Nephron progenitor cell (in vitro differentiated cells): ENCODE measurements around the gene INSIG1.

ENCODE experiments used
- DNase-seq: peaks from one replicate; pipeline ENCODE4 v3.0.0; 2021
- H3K27ac Mint-ChIP-seq: 2 replicates; pipeline ENCODE4 v1.8.0; 2021; ENCODE audit warnings: mild to moderate bottlenecking, moderate library complexity, mixed read lengths
- H3K27me3 Mint-ChIP-seq: 2 replicates; pipeline ENCODE4 v1.8.0; 2021; ENCODE audit warnings: mild to moderate bottlenecking, low read depth, mixed read lengths; ENCODE audit not compliant: poor library complexity
- H3K36me3 Mint-ChIP-seq: 2 replicates; pipeline ENCODE4 v1.8.0; 2021; ENCODE audit warnings: low read depth, mixed read lengths
- H3K4me1 Mint-ChIP-seq: 2 replicates; pipeline ENCODE4 v1.8.0; 2021; ENCODE audit warnings: mixed read lengths
- H3K4me3 Mint-ChIP-seq: 2 replicates; pipeline ENCODE4 v1.8.0; 2021; ENCODE audit warnings: mild to moderate bottlenecking, moderate library complexity, mixed read lengths
- H3K9me3 Mint-ChIP-seq: 2 replicates; pipeline ENCODE4 v1.8.0; 2021; ENCODE audit warnings: mild to moderate bottlenecking, moderate library complexity, mixed read lengths
- TF ChIP-seq, protein P1 (sequence below): fragments of 200-600 bp; sonication (generic); IDR thresholded peaks from 2 replicates; pipeline ENCODE4 v1.5.0; 2021; ENCODE audit warnings: antibody characterized with exemption

Gene INSIG1

GRCh38 chr7:155343661-155344121 is 46.0 kb downstream of the INSIG1 start:
- Mint-ChIP-seq H3K9me3 (no peaks in the 10 kb centered on the region), H3K4me3 (peak overlapping the region; percentile 34), H3K27me3 (peaks cover 19% of the 10 kb centered on the region), H3K4me1 (peaks cover 9% of the 10 kb centered on the region), H3K36me3 (no peaks in the 10 kb centered on the region), H3K27ac (no peak overlapping the region)
- no peak for DNase-seq
- TF ChIP-seq, protein P1, sequence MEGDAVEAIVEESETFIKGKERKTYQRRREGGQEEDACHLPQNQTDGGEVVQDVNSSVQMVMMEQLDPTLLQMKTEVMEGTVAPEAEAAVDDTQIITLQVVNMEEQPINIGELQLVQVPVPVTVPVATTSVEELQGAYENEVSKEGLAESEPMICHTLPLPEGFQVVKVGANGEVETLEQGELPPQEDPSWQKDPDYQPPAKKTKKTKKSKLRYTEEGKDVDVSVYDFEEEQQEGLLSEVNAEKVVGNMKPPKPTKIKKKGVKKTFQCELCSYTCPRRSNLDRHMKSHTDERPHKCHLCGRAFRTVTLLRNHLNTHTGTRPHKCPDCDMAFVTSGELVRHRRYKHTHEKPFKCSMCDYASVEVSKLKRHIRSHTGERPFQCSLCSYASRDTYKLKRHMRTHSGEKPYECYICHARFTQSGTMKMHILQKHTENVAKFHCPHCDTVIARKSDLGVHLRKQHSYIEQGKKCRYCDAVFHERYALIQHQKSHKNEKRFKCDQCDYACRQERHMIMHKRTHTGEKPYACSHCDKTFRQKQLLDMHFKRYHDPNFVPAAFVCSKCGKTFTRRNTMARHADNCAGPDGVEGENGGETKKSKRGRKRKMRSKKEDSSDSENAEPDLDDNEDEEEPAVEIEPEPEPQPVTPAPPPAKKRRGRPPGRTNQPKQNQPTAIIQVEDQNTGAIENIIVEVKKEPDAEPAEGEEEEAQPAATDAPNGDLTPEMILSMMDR, result no peak

DNA sequence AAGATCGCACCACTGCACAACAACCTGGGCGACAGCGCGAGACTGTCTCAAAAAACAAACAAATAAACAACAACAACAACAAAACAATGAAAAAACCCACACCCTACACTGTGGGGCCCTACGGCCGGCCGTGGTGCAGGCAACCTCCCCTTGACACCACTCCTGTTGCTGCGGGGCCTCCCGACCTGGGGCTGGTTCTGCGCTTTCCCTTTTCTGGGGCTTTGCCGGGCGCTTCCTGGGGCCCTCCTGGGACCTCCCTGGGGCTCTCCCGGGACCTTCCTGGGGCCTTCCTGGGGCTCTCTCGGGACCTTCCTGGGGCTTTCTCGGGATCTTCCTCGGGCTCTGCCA is 46.6 kb downstream of the INSIG1 start:
- TF ChIP-seq, protein P1, result no peak
- Mint-ChIP-seq H3K4me3 (no peak overlapping the region), H3K27me3 (peaks cover 19% of the 10 kb centered on the region), H3K36me3 (no peaks in the 10 kb centered on the region), H3K9me3 (no peaks in the 10 kb centered on the region), H3K4me1 (peaks cover 5% of the 10 kb centered on the region), H3K27ac (no peak overlapping the region)
- no peak for DNase-seq

GRCh38 chr7:155344618-155345433 is 47.1 kb downstream of the INSIG1 start:
- Mint-ChIP-seq H3K27me3 (peaks cover 19% of the 10 kb centered on the region), H3K9me3 (no peaks in the 10 kb centered on the region), H3K27ac (no peak overlapping the region), H3K4me3 (peak overlapping the region; percentile 70), H3K36me3 (no peaks in the 10 kb centered on the region), H3K4me1 (peaks cover 4% of the 10 kb centered on the region)
- TF ChIP-seq, protein P1, result peak; percentile 66
- DNase-seq, result peak; percentile 91

GRCh38 chr7:155345490-155345889 is 47.8 kb downstream of the INSIG1 start:
- TF ChIP-seq, protein P1, result no peak
- Mint-ChIP-seq H3K4me3 (no peak overlapping the region), H3K27me3 (peaks cover 19% of the 10 kb centered on the region), H3K36me3 (no peaks in the 10 kb centered on the region), H3K9me3 (peaks cover under 1% of the 10 kb centered on the region), H3K27ac (no peak overlapping the region), H3K4me1 (peaks cover 3% of the 10 kb centered on the region)
- no peak for DNase-seq

DNA sequence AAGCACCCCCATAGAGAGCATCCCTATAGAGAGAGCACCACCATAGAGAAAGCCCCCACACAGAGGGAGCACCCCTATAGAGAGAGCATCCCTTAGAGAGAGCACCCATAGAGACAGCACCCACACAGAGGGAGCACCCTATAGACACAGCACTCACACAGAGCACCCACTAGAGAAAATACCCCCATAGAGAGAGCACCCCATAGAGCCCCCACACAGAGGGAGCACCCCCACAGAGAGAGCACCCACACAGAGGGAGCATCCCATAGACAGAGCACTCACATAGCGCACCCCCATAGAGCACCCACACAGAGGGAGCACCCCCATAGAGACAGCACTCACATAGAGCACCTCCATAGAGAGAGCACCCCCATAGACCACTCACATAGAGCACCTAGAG is 48.6 kb downstream of the INSIG1 start:
- Mint-ChIP-seq H3K4me3 (no peak overlapping the region), H3K27ac (no peak overlapping the region), H3K36me3 (no peaks in the 10 kb centered on the region), H3K27me3 (peaks cover 23% of the 10 kb centered on the region), H3K9me3 (peaks cover 4% of the 10 kb centered on the region), H3K4me1 (no peaks in the 10 kb centered on the region)
- TF ChIP-seq, protein P1, result no peak
- DNase-seq, result no peak

DNA sequence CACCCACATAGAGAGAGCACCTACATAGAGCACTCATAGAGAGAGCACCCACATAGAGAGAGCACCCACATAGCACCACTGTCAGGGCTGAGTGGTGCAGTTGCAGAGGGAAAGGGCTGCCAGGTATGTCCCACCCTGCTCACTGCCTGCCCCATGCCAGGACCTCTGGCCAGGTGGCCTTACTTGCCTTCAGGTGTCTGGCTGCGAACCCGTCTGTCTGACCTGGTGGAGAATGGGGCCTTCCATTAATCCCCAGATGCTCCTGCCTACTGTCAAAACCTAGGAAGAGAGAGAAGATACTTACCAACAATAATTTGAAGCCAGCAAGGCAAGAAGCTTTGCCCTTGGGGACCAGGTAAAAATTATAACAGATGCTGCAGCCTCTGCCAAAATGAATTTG is 51.1 kb downstream of the INSIG1 start:
- TF ChIP-seq, protein P1, result no peak
- H3K4me3 Mint-ChIP-seq, result no peak overlapping the region
- H3K36me3 Mint-ChIP-seq, result no peaks in the 10 kb centered on the region
- peaks cover 4% of the 10 kb centered on the region for H3K9me3 Mint-ChIP-seq
- no peak for DNase-seq
- H3K27ac Mint-ChIP-seq, result no peak overlapping the region
- peaks cover 23% of the 10 kb centered on the region for H3K27me3 Mint-ChIP-seq
- no peaks in the 10 kb centered on the region for H3K4me1 Mint-ChIP-seq
